Loucy (cell line): ENCODE measurements around the gene CD109.

ENCODE experiments used
- EZH2phosphoT487 ChIP-seq: fragments of 200-600 bp; IDR thresholded peaks from 2 replicates; pipeline ENCODE4 v1.6.1; 2018; ENCODE audit warnings: antibody characterized with exemption, mild to moderate bottlenecking, moderate library complexity, borderline replicate concordance
- TF ChIP-seq, protein P1 (sequence below): fragments of 200-600 bp; sonication (generic); conservative IDR thresholded peaks from 2 replicates; pipeline ENCODE4 v1.5.1; 2014; ENCODE audit warnings: mild to moderate bottlenecking, antibody characterized with exemption, low read length

GRCh38 chr6:73742433-73742832 lies 46.4 kb downstream of the CD109 start:
- TF ChIP-seq, protein P1, sequence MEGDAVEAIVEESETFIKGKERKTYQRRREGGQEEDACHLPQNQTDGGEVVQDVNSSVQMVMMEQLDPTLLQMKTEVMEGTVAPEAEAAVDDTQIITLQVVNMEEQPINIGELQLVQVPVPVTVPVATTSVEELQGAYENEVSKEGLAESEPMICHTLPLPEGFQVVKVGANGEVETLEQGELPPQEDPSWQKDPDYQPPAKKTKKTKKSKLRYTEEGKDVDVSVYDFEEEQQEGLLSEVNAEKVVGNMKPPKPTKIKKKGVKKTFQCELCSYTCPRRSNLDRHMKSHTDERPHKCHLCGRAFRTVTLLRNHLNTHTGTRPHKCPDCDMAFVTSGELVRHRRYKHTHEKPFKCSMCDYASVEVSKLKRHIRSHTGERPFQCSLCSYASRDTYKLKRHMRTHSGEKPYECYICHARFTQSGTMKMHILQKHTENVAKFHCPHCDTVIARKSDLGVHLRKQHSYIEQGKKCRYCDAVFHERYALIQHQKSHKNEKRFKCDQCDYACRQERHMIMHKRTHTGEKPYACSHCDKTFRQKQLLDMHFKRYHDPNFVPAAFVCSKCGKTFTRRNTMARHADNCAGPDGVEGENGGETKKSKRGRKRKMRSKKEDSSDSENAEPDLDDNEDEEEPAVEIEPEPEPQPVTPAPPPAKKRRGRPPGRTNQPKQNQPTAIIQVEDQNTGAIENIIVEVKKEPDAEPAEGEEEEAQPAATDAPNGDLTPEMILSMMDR: no peak
- no peak for TF ChIP-seq EZH2phosphoT487
